ENCODE measurements around the gene KRTAP20-4.

KRTAP20-4 gene

GRCh38 chr21:30668776-30669175 is 48.3 kb downstream of the KRTAP20-4 start:
- ATAC-seq, result no peak

All from activated CD4-positive, CD25-positive, alpha-beta regulatory T cell treated with anti-CD3 and anti-CD28 coated beads, Interleukin-2, amount 50 U/mL, for 24 hours (primary cell).